ENCODE measurements around the gene SELENOO.

SELENOO gene

GRCh38 chr22:50238755-50239154 lies 37.9 kb downstream of the SELENOO start:
- no peak for DNase-seq (ENCODE audit: low read depth in 2 of 2)

GRCh38 chr22:50242406-50242949 lies 41.7 kb downstream of the SELENOO start:
- no peak for DNase-seq (ENCODE audit: low read depth in 2 of 2)

GRCh38 chr22:50243685-50244419 lies 43.0 kb downstream of the SELENOO start:
- no peak for DNase-seq (ENCODE audit: low read depth in 2 of 2)

GRCh38 chr22:50244420-50245213 lies 43.8 kb downstream of the SELENOO start, which contains the start of gene TUBGCP6:
TUBGCP6 (minus strand) TSS chr22:50245023; CDS start chr22:50244459, 564 bp downstream.
- peak; percentile 77 to 85 for DNase-seq (ENCODE audit: low read depth in 2 of 2)

GRCh38 chr22:50245214-50246072 lies 44.6 kb downstream of the SELENOO start:
- DNase-seq (ENCODE audit: low read depth in 2 of 2) = no peak

- no peak for DNase-seq (ENCODE audit: low read depth in 2 of 2)
These were observed 45.7 kb downstream of the SELENOO start for GRCh38 chr22:50246242-50247175.

- no peak for DNase-seq (ENCODE audit: low read depth in 2 of 2)
These were observed 46.9 kb downstream of the SELENOO start for GRCh38 chr22:50247748-50248147.

GRCh38 chr22:50248196-50249081 lies 47.6 kb downstream of the SELENOO start:
- no peak for DNase-seq (ENCODE audit: low read depth in 2 of 2)

GRCh38 chr22:50249341-50250248 lies 48.8 kb downstream of the SELENOO start:
- DNase-seq (ENCODE audit: low read depth in 2 of 2) = no peak

- DNase-seq (ENCODE audit: low read depth in 2 of 2) = no peak
These were observed 49.4 kb downstream of the SELENOO start for GRCh38 chr22:50250249-50250554.

GRCh38 chr22:50250555-50251476 lies 50.0 kb downstream of the SELENOO start, which contains the start of gene HDAC10:
HDAC10 (minus strand) TSS chr22:50251265; CDS start chr22:50251032, 233 bp downstream.
- DNase-seq (ENCODE audit: low read depth in 2 of 2) = peak; percentile 37 to 54

GRCh38 chr22:50251477-50252081 lies 50.8 kb downstream of the SELENOO start:
- DNase-seq (ENCODE audit: low read depth in 2 of 2) = no peak

GRCh38 chr22:50252082-50253045 lies 51.6 kb downstream of the SELENOO start:
- DNase-seq (ENCODE audit: low read depth in 2 of 2) = peak; percentile 39 to 54

GRCh38 chr22:50253046-50253915 lies 52.5 kb downstream of the SELENOO start:
- no peak for DNase-seq (ENCODE audit: low read depth in 2 of 2)

- no peak for DNase-seq (ENCODE audit: low read depth in 2 of 2)
These were observed 53.1 kb downstream of the SELENOO start for GRCh38 chr22:50253941-50254340.

Data from stimulated activated CD8-positive, alpha-beta memory T cell treated with anti-CD3 and anti-CD28 coated beads, Interleukin-7, amount 100 ng/mL, for 1 hour (primary cell).